HG02852 (cell line): ENCODE results near the gene PRKCH.

ENCODE experiments used
- ATAC-seq: cut with Tn5 transposase; IDR thresholded peaks from one replicate; pipeline ENCODE4 v1.9.1; 2021; ENCODE audit warnings: mild to moderate bottlenecking, moderate library complexity; ENCODE audit not compliant: unreplicated experiment

The PRKCH gene

GRCh38 chr14:61540931-61541330, 219.6 kb downstream of the PRKCH start:
- ATAC-seq = no peak

GRCh38 chr14:61542848-61543790, 221.7 kb downstream of the PRKCH start:
- ATAC-seq = no peak

- no peak for ATAC-seq
Observed at GRCh38 chr14:61543946-61544345, 222.6 kb downstream of the PRKCH start.

GRCh38 chr14:61544448-61545330, 223.3 kb downstream of the PRKCH start:
- ATAC-seq = no peak

GRCh38 chr14:61545726-61546455, 224.5 kb downstream of the PRKCH start:
- no peak for ATAC-seq

GRCh38 chr14:61547186-61548069, 226.0 kb downstream of the PRKCH start:
- no peak for ATAC-seq

- no peak for ATAC-seq
Observed at GRCh38 chr14:61549425-61549824, 228.0 kb downstream of the PRKCH start.

GRCh38 chr14:61551384-61551783, 230.0 kb downstream of the PRKCH start:
- ATAC-seq = no peak

GRCh38 chr14:61552241-61552640, 230.9 kb downstream of the PRKCH start:
- no peak for ATAC-seq

- ATAC-seq = no peak
Observed at GRCh38 chr14:61553730-61554641, 232.6 kb downstream of the PRKCH start.

- ATAC-seq = no peak
Observed at GRCh38 chr14:61555056-61555838, 233.9 kb downstream of the PRKCH start.

GRCh38 chr14:61556455-61556854, 235.1 kb downstream of the PRKCH start:
- no peak for ATAC-seq

GRCh38 chr14:61557262-61557661, 235.9 kb downstream of the PRKCH start:
- ATAC-seq = no peak

GRCh38 chr14:61557854-61558253, 236.5 kb downstream of the PRKCH start:
- ATAC-seq = no peak

- ATAC-seq = no peak
Observed at GRCh38 chr14:61558271-61558670, 236.9 kb downstream of the PRKCH start.

GRCh38 chr14:61559641-61560201, 238.3 kb downstream of the PRKCH start:
- no peak for ATAC-seq

- ATAC-seq = no peak
Observed at GRCh38 chr14:61560323-61560722, 238.9 kb downstream of the PRKCH start.

GRCh38 chr14:61561104-61561503, 239.7 kb downstream of the PRKCH start:
- ATAC-seq = no peak
